CD4-positive, CD25-positive, alpha-beta regulatory T cell (primary cell): ENCODE measurements around the gene FAU. TPM values are rescaled to one million over a fixed set of nuclear protein-coding genes. Genes with fewer than 3 reads are reported as not detected.

ENCODE experiments used
- ATAC-seq, 2 donors: fragments of 150-1000 bp; cut with Tn5 transposase; one replicate each; pipeline ENCODE4 v1.10.0; 2021; ENCODE audit warnings: low read depth in 2 of 2, moderate number of reproducible peaks in 2 of 2, moderate library complexity in 1 of 2
- DNase-seq, 3 donors: peaks; one replicate each; pipeline versions ENCODE4 v3.0.0 to v3.0.0-alpha.2; 2012 to 2022; ENCODE audit warnings: mixed read lengths in 1 of 3
- H3K27ac ChIP-seq: one replicate; pipeline ENCODE4 v1.7.0; 2013; ENCODE audit warnings: mild to moderate bottlenecking, low read length; ENCODE audit not compliant: insufficient read depth, poor library complexity, severe bottlenecking
- H3K27me3 ChIP-seq: one replicate; pipeline ENCODE4 v1.7.0; 2013; ENCODE audit warnings: low read length; ENCODE audit not compliant: control insufficient read depth, insufficient read depth
- H3K36me3 ChIP-seq: one replicate; pipeline ENCODE4 v1.7.0; 2013; ENCODE audit warnings: mild to moderate bottlenecking, low read length, moderate library complexity; ENCODE audit not compliant: control insufficient read depth, insufficient read depth
- H3K4me1 ChIP-seq: 2 replicates; pipeline ENCODE4 v1.7.0; 2013; ENCODE audit warnings: mild to moderate bottlenecking, low read length; ENCODE audit not compliant: insufficient read depth, control insufficient read depth, poor library complexity, severe bottlenecking
- H3K4me3 ChIP-seq: one replicate; pipeline ENCODE4 v1.7.0; 2013; ENCODE audit warnings: low read depth, mild to moderate bottlenecking, low read length, moderate library complexity
- H3K9me3 ChIP-seq, 2 experiments: 1 replicate in 1 of 2; 2 replicates in 1 of 2; pipeline ENCODE4 v1.7.0; 2013; ENCODE audit warnings: low read length in 2 of 2, mild to moderate bottlenecking in 1 of 2, moderate library complexity in 1 of 2; ENCODE audit not compliant: control insufficient read depth in 2 of 2
- H3K27ac Mint-ChIP-seq, 3 donors: one replicate each; pipeline ENCODE4 v1.8.0; 2020 to 2022; ENCODE audit warnings: mild to moderate bottlenecking in 3 of 3, mixed read lengths in 3 of 3, moderate library complexity in 2 of 3
- H3K27me3 Mint-ChIP-seq: one replicate; pipeline ENCODE4 v1.8.0; 2022; ENCODE audit warnings: mild to moderate bottlenecking, mixed read lengths
- H3K36me3 Mint-ChIP-seq: one replicate; pipeline ENCODE4 v1.8.0; 2020; ENCODE audit warnings: mixed read lengths
- H3K4me1 Mint-ChIP-seq, 4 donors: one replicate each; pipeline ENCODE4 v1.8.0; 2020 to 2022; ENCODE audit warnings: mixed read lengths in 4 of 4, mild to moderate bottlenecking in 1 of 4
- H3K4me3 Mint-ChIP-seq, 4 donors: one replicate each; pipeline ENCODE4 v1.8.0; 2020 to 2022; ENCODE audit warnings: mild to moderate bottlenecking in 4 of 4, mixed read lengths in 4 of 4, moderate library complexity in 3 of 4
- H3K9me3 Mint-ChIP-seq, 7 donors: one replicate each; pipeline ENCODE4 v1.8.0; 2020 to 2022; ENCODE audit warnings: mixed read lengths in 7 of 7, mild to moderate bottlenecking in 3 of 7, moderate library complexity in 2 of 7
- polyA plus RNA-seq, 4 donors: library from polyadenylated mRNA; unstranded; fragments of 300-500 nt; fragmentation: Illumina TruSeq; gene quantifications; one replicate each; pipeline ENCODE4 v1.2.3, GENCODE V29; 2021
- total RNA-seq: library from RNA; stranded (reverse); gene quantifications from one replicate; pipeline ENCODE4 v1.2.3, GENCODE V29; 2022

FAU gene
- total and polyA plus RNA-seq, 5 donors from 2014 or later: 1,003 to 1,172 (median 1,097) TPM

DNA sequence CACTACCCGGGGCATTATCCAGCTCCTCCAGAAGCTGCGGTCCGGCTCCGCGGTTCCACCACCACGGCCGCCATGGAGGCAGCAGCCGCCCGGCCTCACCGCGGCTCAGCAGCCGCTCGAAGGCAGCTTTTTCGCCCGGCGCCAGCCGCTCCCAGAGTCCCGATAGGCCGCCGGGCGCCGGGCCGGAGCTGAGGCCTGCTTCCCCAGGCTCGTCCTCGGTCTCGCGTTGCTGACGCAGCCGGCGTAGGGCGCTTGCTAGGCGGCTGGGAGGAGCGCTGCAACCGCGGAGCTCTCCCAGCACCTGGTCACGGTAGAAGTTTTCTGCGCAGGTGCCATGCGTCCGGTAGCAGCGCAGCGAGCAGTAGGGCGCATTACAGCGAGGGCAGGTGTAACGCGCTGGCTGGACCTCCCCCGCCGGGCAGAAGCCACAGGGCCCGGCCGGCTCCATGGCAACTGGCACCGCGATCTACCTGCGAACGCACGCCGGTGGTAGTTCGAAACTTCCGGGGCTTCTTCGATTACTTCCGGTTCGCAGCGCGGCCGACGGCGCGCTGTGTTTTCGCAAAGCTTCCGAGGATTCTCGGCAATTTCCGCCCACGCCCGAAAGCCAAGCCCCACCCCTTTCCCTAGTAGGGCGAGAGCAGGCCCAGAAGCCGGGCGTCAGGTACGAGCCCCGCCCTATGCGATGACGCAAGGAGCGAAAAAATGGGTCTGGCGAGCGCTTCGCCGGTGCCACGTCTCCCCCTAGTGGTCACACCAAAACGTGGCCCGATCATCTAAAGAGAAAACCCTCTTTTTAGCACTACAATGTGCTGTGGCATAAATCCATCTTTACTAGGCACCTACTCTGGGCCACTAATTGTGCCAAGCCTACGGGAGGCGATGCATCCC, 4.5 kb downstream of the FAU start, which contains the start of gene ZNHIT2:
Gene ZNHIT2 (minus strand): TSS at position 496 of the 891 bp plus-strand sequence. CDS start 48 bp downstream, at position 448.
- Histone ChIP-seq H3K27me3 (no peaks in the 10 kb centered on the region), H3K4me3 (peak within 1 kb of the TSS; percentile 41), H3K9me3 (no peaks in the 10 kb centered on the region), H3K36me3 (peaks cover 28% of the 10 kb centered on the region), H3K27ac (peak within 1 kb of the TSS; percentile 96), H3K4me1 (peaks cover 48% of the 10 kb centered on the region)
- peaks cover 5% of the 10 kb centered on the region for H3K27me3 Mint-ChIP-seq
- peak; percentile 71 to 74 for ATAC-seq
- H3K9me3 Mint-ChIP-seq: peaks cover 0 to 1% (median 0%) of the 10 kb centered on the region in 7 donors
- H3K4me1 Mint-ChIP-seq: peaks cover 10 to 70% (median 27%) of the 10 kb centered on the region in 4 donors
- peaks cover 35% of the 10 kb centered on the region for H3K36me3 Mint-ChIP-seq
- H3K27ac Mint-ChIP-seq: peak within 1 kb of the TSS; percentile 92 to 97 (median 95)
- peak within 1 kb of the TSS; percentile 90 to 96 (median 92) for H3K4me3 Mint-ChIP-seq
- DNase-seq: peak; percentile 99 to 100 (median 100)

DNA sequence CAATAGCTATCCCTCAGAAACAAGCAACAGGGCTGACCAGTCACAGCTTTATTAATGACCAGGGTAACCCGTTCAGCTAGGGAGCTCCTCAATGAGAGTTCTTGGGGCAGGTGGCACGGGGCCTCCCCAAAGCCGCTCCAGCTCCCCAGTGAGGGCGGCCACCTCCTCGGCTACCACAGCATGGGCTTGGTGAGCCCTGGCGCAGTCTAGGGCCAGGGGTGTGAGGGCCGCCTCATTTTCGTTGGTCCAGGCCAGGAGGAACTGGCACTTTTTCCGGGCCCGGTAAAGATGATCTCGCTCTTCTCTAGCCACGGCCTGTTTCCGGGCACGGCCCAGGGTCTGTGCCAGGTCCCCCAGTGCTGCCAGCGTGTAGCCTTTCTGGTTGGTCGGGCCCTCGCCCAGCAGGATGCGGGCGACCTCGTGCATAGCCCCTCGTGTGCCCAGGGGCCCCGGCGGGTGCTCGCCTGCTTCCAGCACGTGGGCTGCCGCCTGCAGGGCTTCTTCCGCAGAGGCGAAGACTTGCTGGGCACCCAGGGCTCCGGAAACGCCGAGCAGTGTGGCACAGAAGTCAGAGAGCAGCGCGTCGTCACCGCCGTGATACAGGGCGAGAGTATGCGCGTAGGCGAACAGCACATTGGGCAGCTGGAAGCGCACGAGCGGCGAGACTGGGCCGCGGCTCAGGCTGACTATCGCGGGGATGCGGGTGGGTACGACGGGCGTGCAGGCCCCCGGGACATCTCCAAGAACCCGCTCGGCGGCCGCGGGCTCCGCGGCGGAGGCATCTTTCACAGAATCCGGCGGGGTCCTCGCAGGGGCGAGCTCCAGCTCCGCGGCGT, 5.3 kb downstream of the FAU start:
- Histone ChIP-seq H3K36me3 (peaks cover 28% of the 10 kb centered on the region), H3K4me1 (peaks cover 53% of the 10 kb centered on the region), H3K27ac (peak overlapping the region; percentile 96), H3K9me3 (no peaks in the 10 kb centered on the region), H3K4me3 (peak overlapping the region; percentile 13), H3K27me3 (no peaks in the 10 kb centered on the region)
- peak; percentile 43 to 84 (median 71) for DNase-seq
- H3K9me3 Mint-ChIP-seq: no peaks in the 10 kb centered on the region
- peak; percentile 13 to 30 for ATAC-seq
- H3K4me3 Mint-ChIP-seq: peak overlapping the region; percentile 90 to 96 (median 92)
- peaks cover 27% of the 10 kb centered on the region for H3K36me3 Mint-ChIP-seq
- H3K4me1 Mint-ChIP-seq: peaks cover 4 to 67% (median 26%) of the 10 kb centered on the region in 4 donors
- peak overlapping the region; percentile 43 to 97 (median 95) for H3K27ac Mint-ChIP-seq
- peaks cover 5% of the 10 kb centered on the region for H3K27me3 Mint-ChIP-seq

DNA sequence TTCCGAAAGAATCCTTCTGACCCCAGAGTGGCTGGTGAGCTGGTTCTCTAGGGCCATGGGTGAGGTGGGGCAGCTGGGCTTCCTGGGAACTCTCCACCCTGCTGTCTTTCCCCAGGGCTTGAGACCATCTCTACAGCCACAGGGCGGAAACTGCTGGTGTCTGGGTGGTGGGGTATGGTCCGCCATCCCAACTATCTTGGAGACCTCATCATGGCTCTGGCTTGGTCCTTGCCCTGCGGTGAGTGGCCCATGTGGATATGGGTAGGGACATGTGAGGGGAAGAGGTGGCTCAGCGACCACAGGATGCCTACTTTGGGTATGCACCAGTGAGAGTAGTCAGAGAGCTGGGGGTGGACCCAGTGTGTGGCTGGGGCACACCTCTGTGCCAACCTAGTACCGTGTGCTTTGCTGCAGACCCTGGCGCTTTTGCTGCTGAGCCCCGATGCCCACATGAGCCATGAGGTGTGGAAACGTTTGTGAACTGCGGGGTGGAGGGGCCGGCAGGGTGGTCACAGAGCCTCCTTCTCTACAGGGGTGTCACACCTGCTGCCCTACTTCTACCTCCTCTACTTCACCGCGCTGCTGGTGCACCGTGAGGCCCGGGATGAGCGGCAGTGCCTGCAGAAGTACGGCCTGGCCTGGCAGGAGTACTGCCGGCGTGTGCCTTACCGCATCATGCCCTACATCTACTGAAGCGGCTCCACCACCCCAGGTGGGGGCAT, 6.4 kb downstream of the FAU start:
- Mint-ChIP-seq H3K4me3 (peak overlapping the region; percentile 77 to 93 (median 88)), H3K4me1 (peaks cover 4 to 71% (median 29%) of the 10 kb centered on the region in 4 donors), H3K27ac (peak overlapping the region; percentile 25 to 95 (median 32)), H3K9me3 (no peaks in the 10 kb centered on the region), H3K27me3 (peaks cover 5% of the 10 kb centered on the region), H3K36me3 (peaks cover 21% of the 10 kb centered on the region)
- ATAC-seq (no peak), DNase-seq (no peak)
- Histone ChIP-seq H3K4me1 (peaks cover 53% of the 10 kb centered on the region), H3K36me3 (peaks cover 20% of the 10 kb centered on the region), H3K4me3 (no peak overlapping the region), H3K9me3 (no peaks in the 10 kb centered on the region), H3K27me3 (no peaks in the 10 kb centered on the region), H3K27ac (peak overlapping the region; percentile 96)

DNA sequence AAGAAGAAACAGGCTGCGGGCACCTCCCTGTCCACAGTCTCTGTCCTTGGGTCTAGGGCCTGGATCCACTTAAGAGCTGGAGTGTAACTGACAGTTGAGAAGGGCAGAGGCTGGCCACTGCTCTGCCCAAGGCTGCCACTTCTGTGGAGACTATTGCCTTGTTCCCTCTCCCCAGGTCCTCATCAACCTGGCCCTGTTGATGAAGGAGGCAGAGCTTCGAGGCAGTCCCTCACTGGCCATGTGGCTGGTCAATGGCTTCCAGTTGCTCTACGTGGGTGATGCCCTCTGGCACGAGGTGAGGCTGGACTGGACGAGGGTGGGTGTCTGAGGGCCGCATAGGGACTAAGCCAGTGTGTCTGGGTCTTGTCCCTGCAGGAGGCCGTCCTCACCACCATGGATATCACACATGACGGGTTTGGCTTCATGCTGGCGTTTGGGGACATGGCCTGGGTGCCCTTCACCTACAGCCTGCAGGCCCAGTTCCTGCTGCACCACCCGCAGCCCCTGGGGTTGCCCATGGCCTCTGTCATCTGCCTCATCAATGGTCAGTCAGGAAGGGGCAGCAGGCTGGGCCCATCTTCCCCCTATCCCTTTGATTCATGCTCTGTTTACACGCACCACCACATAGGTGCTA, 7.3 kb downstream of the FAU start:
- no peak overlapping the region for H3K4me3 ChIP-seq
- H3K36me3 ChIP-seq: peaks cover 14% of the 10 kb centered on the region
- peaks cover 4 to 68% (median 33%) of the 10 kb centered on the region in 4 donors for H3K4me1 Mint-ChIP-seq
- H3K27ac Mint-ChIP-seq: peak overlapping the region in 1 of 3 donors; percentile 32
- peaks cover 55% of the 10 kb centered on the region for H3K4me1 ChIP-seq
- no peaks in the 10 kb centered on the region for H3K9me3 Mint-ChIP-seq
- H3K27ac ChIP-seq: no peak overlapping the region
- peaks cover 16% of the 10 kb centered on the region for H3K36me3 Mint-ChIP-seq
- H3K27me3 Mint-ChIP-seq: peaks cover 5% of the 10 kb centered on the region
- peak overlapping the region; percentile 15 to 91 (median 86) for H3K4me3 Mint-ChIP-seq
- DNase-seq: no peak
- H3K27me3 ChIP-seq: no peaks in the 10 kb centered on the region
- no peaks in the 10 kb centered on the region for H3K9me3 ChIP-seq
- no peak for ATAC-seq

DNA sequence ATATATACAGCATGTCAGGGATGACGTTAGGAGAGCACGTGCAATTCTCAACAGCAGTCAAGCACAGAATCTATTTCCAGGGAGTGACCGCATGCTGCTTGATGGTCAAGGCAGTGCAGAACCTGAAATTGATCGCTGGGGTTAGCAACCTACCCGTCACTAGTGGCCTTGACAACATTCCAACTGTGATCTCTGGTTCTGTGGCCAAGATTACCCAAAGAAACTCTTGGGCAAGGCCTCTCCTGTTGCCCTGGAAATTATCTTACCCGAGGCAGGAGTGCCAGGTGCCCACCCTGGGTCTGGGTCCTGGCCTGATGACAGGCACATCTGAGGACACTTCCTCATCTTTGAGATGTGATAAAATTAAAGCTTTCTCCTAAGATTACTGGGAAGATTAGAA, 8.1 kb downstream of the FAU start:
- peaks cover 13% of the 10 kb centered on the region for H3K36me3 Mint-ChIP-seq
- Histone ChIP-seq H3K27ac (no peak overlapping the region), H3K9me3 (no peaks in the 10 kb centered on the region), H3K27me3 (no peaks in the 10 kb centered on the region), H3K4me3 (no peak overlapping the region), H3K36me3 (peaks cover 17% of the 10 kb centered on the region), H3K4me1 (peaks cover 55% of the 10 kb centered on the region)
- peak overlapping the region in 2 of 3 donors; percentile 86 to 89 for H3K27ac Mint-ChIP-seq
- no peak for DNase-seq
- peak overlapping the region; percentile 27 to 91 (median 86) for H3K4me3 Mint-ChIP-seq
- peaks cover 4 to 66% (median 32%) of the 10 kb centered on the region in 4 donors for H3K4me1 Mint-ChIP-seq
- H3K27me3 Mint-ChIP-seq: peaks cover 5% of the 10 kb centered on the region
- no peak for ATAC-seq
- H3K9me3 Mint-ChIP-seq: no peaks in the 10 kb centered on the region

DNA sequence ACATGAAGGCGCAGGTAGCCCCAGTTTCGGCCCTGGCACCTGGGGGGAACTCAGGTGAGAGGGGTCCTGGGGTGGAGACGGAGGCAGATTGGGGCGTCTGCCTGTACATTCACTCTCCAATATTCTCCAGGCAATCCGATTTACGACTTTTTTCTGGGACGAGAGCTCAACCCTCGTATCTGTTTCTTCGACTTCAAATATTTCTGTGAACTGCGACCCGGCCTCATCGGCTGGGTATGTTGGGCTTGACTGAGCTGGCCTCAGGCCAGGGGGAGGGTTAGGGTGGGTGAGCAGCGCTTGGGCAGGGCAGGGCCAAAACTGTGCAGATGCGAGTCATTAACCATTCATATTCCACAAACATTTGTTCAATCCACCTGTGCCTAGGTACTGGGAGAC, 8.6 kb downstream of the FAU start:
- Mint-ChIP-seq H3K4me1 (peaks cover 4 to 62% (median 30%) of the 10 kb centered on the region in 4 donors), H3K4me3 (peak overlapping the region; percentile 71 to 91 (median 86)), H3K9me3 (no peaks in the 10 kb centered on the region), H3K27ac (peak overlapping the region in 2 of 3 donors; percentile 86 to 89), H3K27me3 (peaks cover 5% of the 10 kb centered on the region), H3K36me3 (peaks cover 8% of the 10 kb centered on the region)
- Histone ChIP-seq H3K4me3 (no peak overlapping the region), H3K4me1 (peaks cover 55% of the 10 kb centered on the region), H3K27me3 (no peaks in the 10 kb centered on the region), H3K27ac (no peak overlapping the region), H3K9me3 (no peaks in the 10 kb centered on the region), H3K36me3 (peaks cover 15% of the 10 kb centered on the region)
- ATAC-seq (no peak), DNase-seq (no peak)
